Small intestine (tissue), 16 donors: Measurements from ENCODE around the gene GTPBP1. TPM values are rescaled to one million over a fixed set of nuclear protein-coding genes. Genes with fewer than 3 reads are reported as not detected.

Experiments
- DNase-seq, 2 donors: peaks; one replicate each; pipeline versions ENCODE4 v3.0.0 to v3.0.0-alpha.2; 2013
- FAIRE-seq: peaks from 2 replicates; lab custom pipeline; 2012; peaks lifted over from hg19 to GRCh38; lab: Jason Lieb, UNC
- H3K27ac ChIP-seq, 3 donors: one replicate each; pipeline ENCODE4 v1.5.1; 2013; ENCODE audit warnings: low read length in 2 of 3, mild to moderate bottlenecking in 2 of 3, control low read depth in 1 of 3, inconsistent platforms in 1 of 3, low read depth in 1 of 3, moderate library complexity in 1 of 3
- H3K27me3 ChIP-seq, 3 donors: one replicate each; pipeline ENCODE4 v1.6.1; 2013; ENCODE audit warnings: low read length in 3 of 3, inconsistent platforms in 1 of 3; ENCODE audit not compliant: control insufficient read depth in 3 of 3, insufficient read depth in 3 of 3
- H3K36me3 ChIP-seq, 3 donors: one replicate each; pipeline ENCODE4 v1.6.1; 2013; ENCODE audit warnings: low read length in 3 of 3, inconsistent platforms in 1 of 3, low read depth in 1 of 3, mild to moderate bottlenecking in 1 of 3, moderate library complexity in 1 of 3; ENCODE audit not compliant: control insufficient read depth in 3 of 3, insufficient read depth in 2 of 3
- H3K4me1 ChIP-seq, 3 donors: one replicate each; pipeline ENCODE4 v1.6.1; 2013; ENCODE audit warnings: low read length in 2 of 3, inconsistent platforms in 1 of 3, low read depth in 1 of 3, mild to moderate bottlenecking in 1 of 3, moderate library complexity in 1 of 3; ENCODE audit not compliant: control insufficient read depth in 3 of 3, insufficient read depth in 2 of 3
- H3K4me3 ChIP-seq, 3 donors: one replicate each; pipeline ENCODE4 v1.5.1; 2013; ENCODE audit warnings: low read length in 3 of 3, control low read depth in 1 of 3, inconsistent platforms in 1 of 3, low read depth in 1 of 3, mild to moderate bottlenecking in 1 of 3, moderate library complexity in 1 of 3
- H3K9me3 ChIP-seq, 2 donors: one replicate each; pipeline ENCODE4 v1.6.1; 2013; ENCODE audit warnings: low read depth in 1 of 2, low read length in 1 of 2; ENCODE audit not compliant: control insufficient read depth in 2 of 2, insufficient read depth in 1 of 2
- WGBS, 3 donors: extraction: QIAGEN DNeasy Blood & Tissue Kit; methylation state at CpG; one replicate each; pipeline ENCODE4 v1.1.7; 2013; 5-methylcytosine and 5-hydroxymethylcytosine counted together
- long read RNA-seq, 10 donors: transcript quantifications; one replicate each; lab custom pipeline, GENCODE V29; 2026
- polyA plus RNA-seq, 4 donors: library from polyadenylated mRNA; stranded (reverse) in 3 of 4; unstranded in 1 of 4; fragments of 200-250 nt in 3 of 4; fragments of 120-200 nt in 1 of 4; gene quantifications; one replicate each; pipeline versions ENCODE4 v1.2.1 to v1.2.3, GENCODE V29; 2013
- donor health status: healthy with polysubstance abuse.
- donor health status: control.
- donor health status: control.
- donor health status: Bipolar disorder and iron deficiency.
- donor health status: healthy.

The GTPBP1 gene
- 10 to 100 TPM; 13.0 to 60.5 (median 24.0) TPM for polyA plus RNA-seq
- long read RNA-seq, donor 1, full-length matches to known transcripts, result 9 of 15 reads
- long read RNA-seq, donor 1, partial matches to known transcripts, result 6 of 15 reads
- long read RNA-seq, donor 1, other reads (novel, unspliced or antisense), result 0 of 15 reads
- long read RNA-seq, donor 2, full-length matches to known transcripts, result 8 of 24 reads
- long read RNA-seq, donor 2, partial matches to known transcripts, result 16 of 24 reads
- long read RNA-seq, donor 2, other reads (novel, unspliced or antisense), result 0 of 24 reads
- long read RNA-seq, donor 3, full-length matches to known transcripts, result 3 of 3 reads
- long read RNA-seq, donor 3, partial matches to known transcripts, result 0 of 3 reads
- long read RNA-seq, donor 3, other reads (novel, unspliced or antisense), result 0 of 3 reads
- long read RNA-seq, donor 4, result 0 reads
- long read RNA-seq, donor 5, partial matches to known transcripts, result 0 of 1 reads
- long read RNA-seq, donor 5, other reads (novel, unspliced or antisense), result 0 of 1 reads
- long read RNA-seq, donor 6, full-length matches to known transcripts, result 4 of 9 reads
- long read RNA-seq, donor 6, partial matches to known transcripts, result 5 of 9 reads
- long read RNA-seq, donor 6, other reads (novel, unspliced or antisense), result 0 of 9 reads
- long read RNA-seq, donor 7, full-length matches to known transcripts, result 13 of 13 reads
- long read RNA-seq, donor 7, partial matches to known transcripts, result 0 of 13 reads
- long read RNA-seq, donor 7, other reads (novel, unspliced or antisense), result 0 of 13 reads
- long read RNA-seq, donor 8, full-length matches to known transcripts, result 2 of 2 reads
- long read RNA-seq, donor 8, partial matches to known transcripts, result 0 of 2 reads
- long read RNA-seq, donor 8, other reads (novel, unspliced or antisense), result 0 of 2 reads
- long read RNA-seq, donor 9, result 0 reads
- long read RNA-seq, donor 10, partial matches to known transcripts, result 5 of 5 reads
- long read RNA-seq, donor 10, other reads (novel, unspliced or antisense), result 0 of 5 reads

DNA sequence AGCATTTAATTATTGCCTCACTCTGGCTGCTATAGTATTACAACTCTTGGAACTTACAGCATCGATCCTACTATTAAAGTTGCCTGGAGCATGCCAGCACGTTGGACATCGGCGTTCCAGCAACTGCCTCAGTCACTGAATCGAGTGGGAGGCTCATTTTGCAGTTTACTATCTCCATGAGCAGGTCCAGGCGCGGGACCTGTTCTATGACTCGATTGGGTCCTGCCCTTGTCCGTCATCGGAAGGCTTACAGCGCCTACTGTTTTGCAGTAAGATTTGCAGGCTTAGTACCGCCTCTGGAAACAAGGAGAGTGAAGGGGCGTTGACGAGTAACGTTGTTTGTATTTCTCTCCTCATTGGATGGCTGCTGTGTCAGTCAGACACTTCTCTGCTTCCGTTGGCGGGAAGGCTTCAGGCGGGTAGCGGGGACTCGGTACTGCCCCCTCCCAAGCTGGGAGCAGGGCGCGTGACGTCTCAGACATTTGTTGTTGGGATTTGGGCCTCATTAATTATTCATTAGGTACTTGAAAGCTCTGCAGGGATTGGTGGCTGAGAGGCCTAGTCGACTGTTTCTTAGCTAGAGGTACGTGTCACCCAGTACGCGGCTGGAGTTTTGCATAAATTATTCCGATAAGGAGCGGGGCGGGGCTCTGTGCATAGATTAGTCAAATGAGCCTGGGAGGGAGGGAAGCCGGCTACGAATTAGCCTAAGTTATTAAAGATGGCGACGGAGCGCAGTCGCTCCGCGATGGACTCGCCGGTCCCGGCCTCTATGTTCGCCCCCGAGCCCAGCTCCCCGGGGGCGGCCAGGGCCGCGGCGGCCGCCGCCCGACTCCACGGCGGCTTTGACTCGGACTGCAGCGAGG is at the start of gene GTPBP1:
TSS of gene GTPBP1 (plus strand) at position 710 of the 866 bp plus-strand sequence. CDS start at position 722, 12 bp downstream.
- H3K4me3 ChIP-seq, result peak within 1 kb of the TSS; percentile 92 to 96 (median 92)
- peak within 1 kb of the TSS; percentile 90 to 95 (median 95) for H3K27ac ChIP-seq
- FAIRE-seq, result peak; percentile 94
- WGBS, 3 donors, result 0 to 1% (median 0%) methylated on average over 42 to 55 of the region's 55 CpGs
- H3K27me3 ChIP-seq, result no peaks in the 10 kb centered on the region
- peak; percentile 100 for DNase-seq
- peaks cover 0 to 11% (median 5%) of the 10 kb centered on the region in 3 donors for H3K36me3 ChIP-seq
- no peaks in the 10 kb centered on the region for H3K9me3 ChIP-seq
- H3K4me1 ChIP-seq, result peaks cover 5 to 38% (median 12%) of the 10 kb centered on the region in 3 donors

- WGBS, 3 donors, result 0 to 1% (median 0%) methylated on average over 59 to 66 of the region's 66 CpGs
- FAIRE-seq, result no peak
- peak within 1 kb of the TSS; percentile 71 to 91 (median 90) for H3K27ac ChIP-seq
Observed at GRCh38 chr22:38656256-38657044, 49.3 kb upstream of the GTPBP1 start, which contains the start of the genes CBY1 and FAM227A. Gene CBY1 (plus strand): TSS chr22:38656638. CDS start chr22:38668055, 11,417 bp downstream. Gene FAM227A (minus strand): TSS chr22:38656392. CDS start chr22:38650168, 6,224 bp downstream.

DNA sequence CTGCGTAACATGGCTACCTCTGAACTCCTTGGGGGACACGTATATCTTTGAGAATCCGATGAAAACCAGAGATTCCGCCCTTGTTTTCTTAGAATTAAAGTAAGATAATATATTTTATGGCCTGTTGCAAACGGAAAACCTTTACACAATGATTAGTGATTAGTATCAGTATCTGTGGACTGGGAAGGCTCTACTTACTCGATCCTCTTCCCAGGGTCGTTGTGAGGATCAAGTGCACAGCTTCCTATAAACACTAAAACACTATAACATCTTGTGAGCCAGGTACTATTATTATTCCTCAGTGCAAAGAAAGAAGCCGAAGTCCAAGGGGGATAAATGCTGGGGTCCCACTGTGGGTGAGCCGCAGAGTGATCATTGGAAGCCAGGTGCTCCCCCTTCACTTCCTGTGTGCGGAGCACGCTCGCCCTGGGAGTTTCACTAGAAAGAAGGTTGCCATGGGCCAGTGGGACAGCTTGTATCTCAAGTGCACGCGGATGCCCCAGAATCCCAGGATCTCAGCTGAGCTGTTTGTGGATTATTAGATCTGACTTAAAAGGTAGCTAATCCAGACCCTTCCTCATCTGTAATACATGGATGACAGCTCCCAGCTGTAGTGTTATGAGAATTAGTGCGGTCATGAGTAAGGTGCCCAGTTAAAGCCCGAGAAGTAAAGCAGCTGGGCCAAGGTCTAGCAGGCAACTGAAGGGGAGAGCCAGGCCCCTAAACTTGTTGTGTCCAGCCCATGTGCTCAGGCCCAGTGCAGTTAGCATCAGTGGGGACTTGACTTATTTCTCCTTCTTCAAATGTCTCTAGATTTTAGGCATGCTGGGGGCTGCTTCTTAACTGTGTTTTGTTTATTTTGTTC is 48.5 kb upstream of the GTPBP1 start:
- H3K4me3 ChIP-seq, result peak overlapping the region; percentile 85 to 97 (median 92)
- H3K9me3 ChIP-seq, result no peaks in the 10 kb centered on the region
- peak; percentile 42 to 63 for DNase-seq
- H3K27ac ChIP-seq, result peak overlapping the region; percentile 71 to 91 (median 90)
- H3K4me1 ChIP-seq, result peaks cover 2 to 10% (median 3%) of the 10 kb centered on the region in 3 donors
- H3K27me3 ChIP-seq, result no peaks in the 10 kb centered on the region
- peaks cover 0 to 9% (median 0%) of the 10 kb centered on the region in 3 donors for H3K36me3 ChIP-seq
- 3 to 5% (median 4%) methylated on average over 16 of the region's 16 CpGs for WGBS, 3 donors
- FAIRE-seq, result no peak

More at GRCh38 chr22:38656256-38657044, 49.3 kb upstream of the GTPBP1 start, which contains the start of the genes CBY1 and FAM227A:
- DNase-seq, result peak; percentile 82 to 95
- peak within 1 kb of the TSS; percentile 85 to 97 (median 92) for H3K4me3 ChIP-seq
- peaks cover 2 to 10% (median 3%) of the 10 kb centered on the region in 3 donors for H3K4me1 ChIP-seq
- H3K9me3 ChIP-seq, result no peaks in the 10 kb centered on the region
- H3K27me3 ChIP-seq, result no peaks in the 10 kb centered on the region
- H3K36me3 ChIP-seq, result peaks cover 0 to 5% (median 0%) of the 10 kb centered on the region in 3 donors

GRCh38 chr22:38674888-38675287 is 30.9 kb upstream of the GTPBP1 start:
- no peak for DNase-seq
- Histone ChIP-seq H3K9me3 (no peaks in the 10 kb centered on the region), H3K27me3 (no peaks in the 10 kb centered on the region), H3K4me1 (no peaks in the 10 kb centered on the region), H3K27ac (no peak overlapping the region), H3K36me3 (peaks cover 3 to 37% (median 4%) of the 10 kb centered on the region in 3 donors), H3K4me3 (no peak overlapping the region)
- FAIRE-seq, result no peak
- 78 to 82% (median 81%) methylated on average over 5 of the region's 5 CpGs for WGBS, 3 donors

- no peak for FAIRE-seq
- 92 to 97% (median 97%) methylated on average over 3 of the region's 3 CpGs for WGBS, 3 donors
Observed at GRCh38 chr22:38675833-38676232, 29.9 kb upstream of the GTPBP1 start.

GRCh38 chr22:38681582-38682335 is 24.0 kb upstream of the GTPBP1 start, which contains the start of gene TOMM22:
Gene TOMM22 (plus strand): TSS chr22:38681957. CDS start chr22:38681979, 22 bp downstream.
- Histone ChIP-seq H3K27ac (peak within 1 kb of the TSS; percentile 45 to 86 (median 57)), H3K4me1 (peaks cover 0 to 12% (median 5%) of the 10 kb centered on the region in 3 donors), H3K27me3 (no peaks in the 10 kb centered on the region), H3K36me3 (peaks cover 7 to 35% (median 9%) of the 10 kb centered on the region in 3 donors), H3K9me3 (no peaks in the 10 kb centered on the region), H3K4me3 (peak within 1 kb of the TSS; percentile 90 to 99 (median 98))
- FAIRE-seq (no peak), DNase-seq (peak; percentile 87 to 96)
- 0 to 1% (median 0%) methylated on average over 49 to 60 of the region's 60 CpGs for WGBS, 3 donors

More at GRCh38 chr22:38675833-38676232, 29.9 kb upstream of the GTPBP1 start:
- H3K27me3 ChIP-seq, result no peaks in the 10 kb centered on the region
- no peak overlapping the region for H3K4me3 ChIP-seq
- H3K9me3 ChIP-seq, result no peaks in the 10 kb centered on the region
- peaks cover 2 to 34% (median 3%) of the 10 kb centered on the region in 3 donors for H3K36me3 ChIP-seq
- no peak for DNase-seq
- no peaks in the 10 kb centered on the region for H3K4me1 ChIP-seq
- no peak overlapping the region for H3K27ac ChIP-seq
